ENCODE results near the gene TFEB.

- TF ChIP-seq CTCF (IDR thresholded peaks at IDR 0.05) = no peak
- TF ChIP-seq EZH2 (IDR thresholded peaks at IDR 0.05) = no peak
- TF ChIP-seq EZH2phosphoT487 (IDR thresholded peaks at IDR 0.05) = no peak
Observed at GRCh38 chr6:41672016-41672415, 63.4 kb downstream of the TFEB start.
